GM13976 (cell line): Measurements from ENCODE around the gene ZBTB18.

Source experiments
- DNase-seq: peaks from one replicate; pipeline ENCODE4 v3.0.0; 2012; ENCODE audit warnings: low spot score
- in situ Hi-C: fragments of 300-500 bp; cut with MboI; formaldehyde crosslinking; loops from one replicate; pipeline ENCODE4 v1.12.0; 2022; ENCODE audit warnings: low sequenced_read_pairs, mixed read lengths, inconsistent platforms; ENCODE audit not compliant: unreplicated experiment
- TF ChIP-seq, protein P1 (sequence below): IDR thresholded peaks from 2 replicates; pipeline ENCODE4 v1.5.1; 2012; ENCODE audit warnings: borderline replicate concordance, mild to moderate bottlenecking; ENCODE audit not compliant: insufficient read depth; ENCODE audit errors: extremely low read depth, missing control alignments, control extremely low read depth

The ZBTB18 gene

DNA sequence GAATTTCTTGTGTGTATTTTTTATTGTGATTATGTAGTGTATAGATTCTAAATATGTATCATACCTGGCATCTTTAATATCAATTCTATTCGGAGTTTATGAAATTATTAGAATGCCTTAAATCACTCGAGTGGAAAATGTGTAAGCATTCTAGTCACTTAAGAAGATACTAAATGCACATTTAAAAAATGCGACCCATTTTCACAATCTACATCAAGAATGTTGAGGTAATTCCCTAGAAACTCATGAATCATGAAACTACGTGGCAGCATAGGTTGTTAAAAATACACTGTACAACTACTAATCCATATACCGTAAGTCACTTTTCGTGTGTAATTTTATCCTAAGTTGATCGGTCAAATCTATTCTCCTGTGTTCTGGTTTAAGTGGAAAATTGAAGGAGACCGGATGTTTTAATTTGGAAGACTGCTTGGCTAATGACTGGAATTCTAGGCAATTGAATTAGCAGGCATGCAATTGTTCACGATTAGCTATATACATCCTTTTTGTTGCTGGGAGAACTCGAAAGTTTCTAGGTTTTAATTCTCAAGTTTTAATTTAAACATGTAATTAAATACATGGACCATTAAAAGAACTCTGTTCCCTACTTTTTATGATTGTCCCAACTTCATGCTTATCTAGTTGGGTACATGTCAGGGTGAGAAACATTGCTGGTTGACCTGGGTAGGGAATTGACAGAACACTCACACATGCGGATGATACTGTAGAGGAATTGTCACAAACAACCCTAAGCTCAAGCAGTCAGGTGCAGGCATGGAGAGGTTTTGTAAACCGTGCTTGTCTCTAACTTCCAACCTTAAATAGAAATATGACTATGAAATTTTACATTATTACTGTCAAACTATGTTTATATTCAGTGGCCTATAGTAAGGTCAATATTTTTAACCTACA is 6.6 kb downstream of the ZBTB18 start:
- TF ChIP-seq, protein P1, sequence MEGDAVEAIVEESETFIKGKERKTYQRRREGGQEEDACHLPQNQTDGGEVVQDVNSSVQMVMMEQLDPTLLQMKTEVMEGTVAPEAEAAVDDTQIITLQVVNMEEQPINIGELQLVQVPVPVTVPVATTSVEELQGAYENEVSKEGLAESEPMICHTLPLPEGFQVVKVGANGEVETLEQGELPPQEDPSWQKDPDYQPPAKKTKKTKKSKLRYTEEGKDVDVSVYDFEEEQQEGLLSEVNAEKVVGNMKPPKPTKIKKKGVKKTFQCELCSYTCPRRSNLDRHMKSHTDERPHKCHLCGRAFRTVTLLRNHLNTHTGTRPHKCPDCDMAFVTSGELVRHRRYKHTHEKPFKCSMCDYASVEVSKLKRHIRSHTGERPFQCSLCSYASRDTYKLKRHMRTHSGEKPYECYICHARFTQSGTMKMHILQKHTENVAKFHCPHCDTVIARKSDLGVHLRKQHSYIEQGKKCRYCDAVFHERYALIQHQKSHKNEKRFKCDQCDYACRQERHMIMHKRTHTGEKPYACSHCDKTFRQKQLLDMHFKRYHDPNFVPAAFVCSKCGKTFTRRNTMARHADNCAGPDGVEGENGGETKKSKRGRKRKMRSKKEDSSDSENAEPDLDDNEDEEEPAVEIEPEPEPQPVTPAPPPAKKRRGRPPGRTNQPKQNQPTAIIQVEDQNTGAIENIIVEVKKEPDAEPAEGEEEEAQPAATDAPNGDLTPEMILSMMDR, result no peak
- in situ Hi-C loops, result no loop called here
- DNase-seq, result no peak

DNA sequence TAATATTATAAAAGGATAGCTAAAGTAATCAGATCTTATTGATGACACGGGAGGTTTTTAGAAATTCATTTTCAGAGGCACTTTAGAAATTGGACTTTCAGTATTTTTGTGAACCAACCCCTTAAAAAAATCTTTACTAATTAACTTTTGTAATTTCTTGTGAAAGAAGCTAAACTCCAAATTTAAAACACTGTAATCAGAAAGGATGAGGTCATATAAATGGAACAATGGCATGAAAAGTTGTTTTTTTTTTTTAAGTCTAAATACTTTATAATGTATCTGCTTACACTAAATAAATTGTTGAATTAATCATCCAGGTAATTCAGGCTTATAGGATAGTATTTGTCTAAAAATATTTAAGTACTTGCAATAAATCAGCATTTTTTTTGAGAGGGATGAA is 9.0 kb downstream of the ZBTB18 start:
- no peak for DNase-seq
- in situ Hi-C loops, result no loop called here
- TF ChIP-seq, protein P1, result no peak

DNA sequence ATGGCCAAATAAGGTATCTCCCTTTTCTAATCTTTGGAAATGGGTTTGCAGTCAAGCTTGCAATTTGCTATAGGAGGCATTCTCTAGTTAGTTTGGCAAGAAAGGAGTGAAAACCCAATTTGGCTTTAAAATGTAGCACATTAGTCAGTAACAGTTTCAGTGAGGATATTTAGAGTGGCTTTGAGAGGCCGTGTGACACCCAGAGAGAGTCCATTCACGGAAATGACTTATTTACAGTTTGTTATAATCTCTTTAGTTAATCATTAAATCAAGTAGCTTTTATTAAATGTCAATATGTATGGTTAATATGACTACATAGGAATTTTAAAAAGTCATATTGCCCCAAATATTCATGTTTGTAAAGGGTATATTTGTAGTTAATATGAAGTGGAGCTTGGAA is 9.6 kb downstream of the ZBTB18 start:
- DNase-seq, result no peak
- in situ Hi-C loops, result no loop called here

DNA sequence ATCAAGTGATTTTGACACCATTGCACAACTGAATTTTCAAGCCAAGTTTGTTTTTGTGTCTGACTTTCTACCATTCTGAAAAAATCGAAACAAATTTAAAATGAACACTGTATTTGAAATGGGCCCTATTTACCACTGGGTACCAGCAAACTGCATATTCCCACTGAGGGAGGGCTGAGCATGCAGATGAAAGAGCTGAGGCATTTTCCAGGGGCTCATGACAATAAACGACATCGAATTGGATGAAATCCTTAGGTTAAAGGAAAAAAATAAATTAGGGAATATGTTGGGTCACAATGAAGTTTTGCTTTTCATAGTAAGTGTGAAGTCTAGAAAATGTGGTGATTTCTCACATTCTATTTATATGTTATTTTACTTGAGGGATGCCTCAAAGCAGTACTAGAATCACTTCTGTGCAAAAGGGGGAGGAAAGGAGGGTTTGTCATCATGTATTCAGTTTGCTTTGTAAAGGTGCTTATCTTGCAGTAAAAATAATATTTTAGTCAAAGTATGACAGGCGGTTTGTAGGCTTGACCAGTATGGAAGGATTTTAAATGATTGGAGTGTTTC is 11.2 kb downstream of the ZBTB18 start:
- no peak for DNase-seq
- TF ChIP-seq, protein P1, result no peak
- in situ Hi-C loops, result no loop called here

More for the DNA sequence above, 9.6 kb downstream of the ZBTB18 start:
- TF ChIP-seq, protein P1, result no peak

DNA sequence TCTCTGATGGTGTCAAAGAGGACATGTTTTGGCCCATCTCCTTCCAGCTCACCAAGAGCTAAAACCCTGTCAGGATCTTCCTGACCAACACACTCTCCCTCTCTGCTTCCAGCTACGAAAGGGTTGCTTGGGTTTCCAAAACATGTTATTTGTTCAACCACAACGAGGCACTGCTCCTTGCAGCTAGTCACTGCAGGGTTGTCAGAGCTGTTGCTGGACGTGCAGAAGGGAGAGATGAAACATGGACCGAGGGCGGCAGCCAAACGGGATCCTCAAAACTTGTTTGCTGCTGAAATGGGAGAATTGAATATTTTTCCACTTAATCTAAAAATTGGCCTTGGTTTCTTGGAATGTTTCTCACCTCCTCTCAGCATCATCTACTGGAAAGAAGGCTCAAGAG is 12.4 kb downstream of the ZBTB18 start:
- no peak for DNase-seq
- in situ Hi-C loops, result no loop called here
- TF ChIP-seq, protein P1, result no peak

DNA sequence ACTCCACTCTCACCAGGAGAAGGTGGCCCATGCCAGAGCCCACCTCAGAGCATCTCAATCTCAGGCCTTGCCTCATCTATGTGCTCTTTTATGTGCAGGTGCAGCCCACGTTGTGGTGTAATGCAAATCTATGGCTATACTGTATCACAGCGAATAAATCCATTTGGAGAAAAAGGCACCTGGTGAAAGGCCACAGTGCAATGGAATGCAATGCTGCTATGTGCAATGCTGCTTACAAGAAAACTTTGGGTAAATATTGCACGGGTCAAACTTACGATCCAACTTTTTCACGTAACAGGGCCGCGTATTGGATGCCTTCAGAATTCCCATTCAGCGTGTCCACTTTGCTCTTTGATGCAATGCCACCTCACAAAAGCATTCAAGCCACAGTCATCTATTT is 13.5 kb downstream of the ZBTB18 start:
- no peak for DNase-seq
- TF ChIP-seq, protein P1, result no peak
- in situ Hi-C loops, result no loop called here
